A549 (cell line): ENCODE measurements around the gene NKAIN4. TPM values are rescaled to one million over a fixed set of nuclear protein-coding genes. Genes with fewer than 3 reads are reported as not detected.

Source experiments
- ATAC-seq, 2 experiments: fragments of 200-7000 bp in 1 of 2; fragments of >200 bp in 1 of 2; cut with Nextera tagmentation in 1 of 2; cut with Tn5 transposase in 1 of 2; 3 replicates each; pipeline versions ENCODE4 v1.8.0 to v1.9.1; 2018 to 2020; ENCODE audit warnings: mild to moderate bottlenecking in 1 of 2, moderate library complexity in 1 of 2
- CTCF ChIA-PET: fragments of 300-600 bp; sonication (Branson Sonifier 250); formaldehyde crosslinking; extraction: SDS; loops from one replicate; lab custom pipeline; 2021; ENCODE audit warnings: antibody characterized with exemption, inconsistent platforms; lab: Yijun Ruan, JAX
- POLR2A ChIA-PET: fragments of 350-600 bp; formaldehyde crosslinking; extraction: SDS; loops from one replicate; lab custom pipeline; 2021; ENCODE audit warnings: antibody characterized with exemption, inconsistent platforms; lab: Yijun Ruan, JAX
- DNase-seq, 2 experiments: peaks; one replicate each; pipeline versions ENCODE4 v3.0.0 to v3.0.0-alpha.2; 2011 to 2016; ENCODE audit warnings: low read depth in 1 of 2, low spot score in 1 of 2
- FAIRE-seq: peaks from 2 replicates; lab custom pipeline; 2011; peaks lifted over from hg19 to GRCh38; lab: Jason Lieb, UNC
- H3K27ac ChIP-seq, 2 experiments: fragments of >200 bp; sonication (Bioruptor Twin); formaldehyde crosslinking; 3 replicates each; pipeline ENCODE4 v1.5.1; 2016 to 2017
- H3K4me1 ChIP-seq: fragments of >200 bp; sonication (Bioruptor Twin); formaldehyde crosslinking; 3 replicates; pipeline ENCODE4 v1.6.1; 2016
- H3K4me2 ChIP-seq: fragments of >200 bp; sonication (Bioruptor Twin); formaldehyde crosslinking; 3 replicates; pipeline ENCODE4 v1.6.1; 2016
- H3K4me3 ChIP-seq: fragments of >200 bp; sonication (Bioruptor Twin); formaldehyde crosslinking; 3 replicates; pipeline ENCODE4 v1.5.1; 2016
- H3K9me3 ChIP-seq: fragments of >200 bp; sonication (Bioruptor Twin); formaldehyde crosslinking; 3 replicates; pipeline ENCODE4 v1.6.1; 2016
- CBX8 ChIP-seq: fragments of 200-600 bp; sonication (generic); IDR thresholded peaks from 2 replicates; pipeline ENCODE4 v1.6.1; 2016
- CEBPB ChIP-seq, 2 experiments: fragments of >200 bp in 1 of 2; sonication (Bioruptor Twin) in 1 of 2; formaldehyde crosslinking in 1 of 2; IDR thresholded peaks; 2 replicates each; pipeline ENCODE4 v1.6.1; 2012 to 2016
- CHD2 ChIP-seq: fragments of 150-350 bp; IDR thresholded peaks from 2 replicates; pipeline ENCODE4 v1.6.1; 2014; ENCODE audit warnings: low read length; ENCODE audit not compliant: partially characterized antibody
- CHD4 ChIP-seq: fragments of 200-600 bp; sonication (generic); IDR thresholded peaks from 2 replicates; pipeline ENCODE4 v1.6.1; 2016; ENCODE audit warnings: antibody characterized with exemption, mild to moderate bottlenecking, borderline replicate concordance
- EHF ChIP-seq: fragments of 250-450 bp; sonication (Bioruptor Pico); IDR thresholded peaks from 2 replicates; pipeline ENCODE4 v1.5.0; 2020; ENCODE audit warnings: mild to moderate bottlenecking
- EP300 ChIP-seq, 2 experiments: fragments of >200 bp; sonication (Bioruptor Twin); formaldehyde crosslinking; IDR thresholded peaks; 2 replicates in 1 of 2; 3 replicates in 1 of 2; pipeline ENCODE4 v1.6.1; 2016 to 2017
- ESRRA ChIP-seq: fragments of 150-350 bp; IDR thresholded peaks from 2 replicates; pipeline ENCODE4 v1.6.1; 2014; ENCODE audit warnings: mild to moderate bottlenecking, low read length, borderline replicate concordance
- FOSB ChIP-seq: fragments of 250-450 bp; sonication (Bioruptor Pico); IDR thresholded peaks from 2 replicates; pipeline ENCODE4 v1.5.0; 2020; ENCODE audit warnings: mild to moderate bottlenecking, moderate library complexity
- GATA3 ChIP-seq: IDR thresholded peaks from 2 replicates; pipeline ENCODE4 v1.6.1; 2012; ENCODE audit warnings: borderline replicate concordance
- HEYL ChIP-seq: fragments of 250-450 bp; sonication (Bioruptor Pico); IDR thresholded peaks from 2 replicates; pipeline ENCODE4 v1.8.0; 2021; ENCODE audit warnings: mild to moderate bottlenecking, moderate library complexity
- HMGXB4 ChIP-seq: fragments of 250-450 bp; sonication (Bioruptor Pico); IDR thresholded peaks from 2 replicates; pipeline ENCODE4 v1.5.0; 2021; ENCODE audit warnings: mild to moderate bottlenecking, moderate library complexity, borderline replicate concordance
- HOXA7 ChIP-seq: fragments of 250-450 bp; sonication (Bioruptor Pico); IDR thresholded peaks from 2 replicates; pipeline ENCODE4 v1.5.0; 2020; ENCODE audit warnings: mild to moderate bottlenecking, moderate library complexity
- JUN ChIP-seq, 2 experiments: fragments of >200 bp; sonication (Bioruptor Twin); formaldehyde crosslinking; IDR thresholded peaks; 2 replicates in 1 of 2; 3 replicates in 1 of 2; pipeline ENCODE4 v1.6.1; 2016 to 2017
- JUNB ChIP-seq: fragments of >200 bp; sonication (Bioruptor Twin); formaldehyde crosslinking; IDR thresholded peaks from 2 replicates; pipeline ENCODE4 v1.6.1; 2016
- KDM1A ChIP-seq: fragments of 200-600 bp; sonication (generic); IDR thresholded peaks from 2 replicates; pipeline ENCODE4 v1.6.1; 2016; ENCODE audit warnings: low read depth, mild to moderate bottlenecking
- MAFK ChIP-seq: fragments of 450-650 bp; IDR thresholded peaks from 2 replicates; pipeline ENCODE4 v1.6.1; 2014; ENCODE audit not compliant: partially characterized antibody
- MAZ ChIP-seq: fragments of 150-350 bp; IDR thresholded peaks from 2 replicates; pipeline ENCODE4 v1.6.1; 2014; ENCODE audit warnings: antibody characterized with exemption, low read depth, low read length, borderline replicate concordance
- NFE2L2 ChIP-seq: fragments of 150-350 bp; conservative IDR thresholded peaks from 2 replicates; pipeline ENCODE4 v1.6.1; 2014; ENCODE audit warnings: low read length
- NPAS2 ChIP-seq: fragments of 250-450 bp; sonication (Bioruptor Pico); IDR thresholded peaks from 2 replicates; pipeline ENCODE4 v1.8.0; 2022; ENCODE audit warnings: mild to moderate bottlenecking, moderate library complexity, borderline replicate concordance
- PHF8 ChIP-seq: fragments of 200-600 bp; sonication (generic); IDR thresholded peaks from 2 replicates; pipeline ENCODE4 v1.6.1; 2016; ENCODE audit warnings: low read depth, mild to moderate bottlenecking, antibody characterized with exemption, moderate library complexity, borderline replicate concordance
- POLR2AphosphoS2 ChIP-seq: conservative IDR thresholded peaks from 2 replicates; pipeline ENCODE4 v1.6.1; 2012; ENCODE audit warnings: low read length, improper control_type of control experiment, inconsistent platforms
- RAD21 ChIP-seq, 2 experiments: fragments of >200 bp in 1 of 2; sonication (Bioruptor Twin) in 1 of 2; formaldehyde crosslinking in 1 of 2; IDR thresholded peaks in 1 of 2; conservative IDR thresholded peaks in 1 of 2; 2 replicates in 1 of 2; 3 replicates in 1 of 2; pipeline ENCODE4 v1.6.1; 2012 to 2018; ENCODE audit warnings: inconsistent platforms in 1 of 2
- RARB ChIP-seq: fragments of 250-450 bp; sonication (Bioruptor Pico); IDR thresholded peaks from 2 replicates; pipeline ENCODE4 v1.8.0; 2021; ENCODE audit warnings: mild to moderate bottlenecking, moderate library complexity
- RFX5 ChIP-seq: fragments of 450-650 bp; IDR thresholded peaks from 2 replicates; pipeline ENCODE4 v1.7.1; 2014; ENCODE audit warnings: antibody characterized with exemption, mild to moderate bottlenecking, moderate library complexity
- TP53 ChIP-seq: fragments of 250-450 bp; sonication (Bioruptor Pico); IDR thresholded peaks from 2 replicates; pipeline ENCODE4 v1.5.0; 2021; ENCODE audit warnings: mild to moderate bottlenecking, moderate library complexity
- USF2 ChIP-seq: fragments of 450-650 bp; IDR thresholded peaks from 2 replicates; pipeline ENCODE4 v1.6.1; 2014; ENCODE audit warnings: antibody characterized with exemption
- ZC3H11A ChIP-seq: fragments of 450-650 bp; IDR thresholded peaks from 2 replicates; pipeline ENCODE4 v1.6.1; 2014; ENCODE audit warnings: antibody characterized with exemption, mild to moderate bottlenecking
- ZNF302 ChIP-seq: fragments of 250-450 bp; sonication (Bioruptor Pico); IDR thresholded peaks from 2 replicates; pipeline ENCODE4 v1.9.0; 2021; ENCODE audit warnings: inconsistent platforms, mild to moderate bottlenecking, moderate library complexity
- ZSCAN20 ChIP-seq: fragments of 250-450 bp; sonication (Bioruptor Pico); IDR thresholded peaks from 2 replicates; pipeline ENCODE4 v1.8.0; 2022; ENCODE audit warnings: mild to moderate bottlenecking, moderate library complexity
- WGBS: methylation state at CpG from one replicate; pipeline ENCODE4 v1.1.6; 2017; ENCODE audit errors: missing lambda C conversion rate; 5-methylcytosine and 5-hydroxymethylcytosine counted together
- polyA plus RNA-seq, 4 experiments: library from polyadenylated mRNA; depleted of rRNA in 3 of 4; stranded (reverse); fragments of >200 nt; fragmentation: RNase III in 1 of 4; extraction: RNeasy Plus Mini Kit Qiagen cat#74134 plus additional on column Dnase treatment in 1 of 4; gene quantifications; 2 replicates in 3 of 4; 3 replicates in 1 of 4; pipeline ENCODE4 v1.2.3, GENCODE V29; 2011 to 2017
- TF ChIP-seq, protein P1 (sequence below): fragments of >200 bp; sonication (Bioruptor Twin); formaldehyde crosslinking; IDR thresholded peaks from 2 replicates; pipeline ENCODE4 v1.6.1; 2016
- TF ChIP-seq, protein P2 (sequence below): fragments of >200 bp; sonication (Bioruptor Twin); formaldehyde crosslinking; IDR thresholded peaks from 3 replicates; pipeline ENCODE4 v1.6.1; 2016

Gene NKAIN4
- polyA plus RNA-seq, 2 of the 4 experiments (the other 2 are of a cell fraction), result 5.8 to 9.7 TPM

DNA sequence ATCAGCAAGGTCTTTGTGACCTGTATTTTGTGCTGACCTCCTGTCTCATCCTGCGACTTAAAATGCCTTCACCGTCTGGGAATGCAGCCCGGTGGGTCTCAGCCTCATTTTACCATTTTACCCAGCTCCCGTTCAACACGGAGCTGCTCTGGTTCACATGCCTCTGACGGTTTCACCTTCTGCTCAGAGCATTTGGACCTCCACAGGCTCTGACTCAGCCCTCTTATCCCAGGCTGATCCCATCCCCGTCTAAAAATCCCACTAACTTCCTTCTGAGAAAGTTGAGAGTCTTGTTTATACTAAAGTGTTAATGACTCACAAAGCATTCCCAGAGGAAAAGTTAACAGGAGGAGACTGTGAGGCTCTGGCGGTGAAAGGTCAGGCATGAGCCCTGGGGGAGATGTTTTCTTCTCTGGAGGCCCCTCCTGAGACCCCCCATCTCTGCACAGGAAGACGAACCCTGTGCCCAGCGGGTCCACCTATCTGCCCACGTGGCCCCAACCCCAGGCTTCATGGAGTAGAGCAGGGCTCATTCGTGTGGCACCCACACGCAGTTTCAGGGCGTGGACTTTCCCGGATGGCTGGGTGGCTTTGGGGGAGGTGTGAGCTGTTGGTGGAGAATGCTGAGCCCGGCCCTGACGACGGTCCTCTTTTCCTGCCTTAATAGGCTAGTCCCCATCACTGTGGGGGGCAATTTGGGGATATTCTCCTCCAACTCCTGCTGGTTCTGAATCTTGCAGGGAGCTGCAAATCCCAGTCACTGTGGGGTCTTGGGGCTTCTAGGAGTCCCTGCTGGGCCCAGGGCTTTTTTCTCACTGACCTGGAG, 21.8 kb downstream of the NKAIN4 start (continued):
- TF ChIP-seq POLR2AphosphoS2 (no peak), RFX5 (no peak), MAFK (peak; percentile 61), USF2 (peak; percentile 71), ZNF302 (CRISPR knock-in tag) (peak; percentile 83), JUN (IDR thresholded peaks at IDR 0.05) (peak; percentile 92 to 96), GATA3 (peak; percentile 94)
- TF ChIP-seq, protein P1, sequence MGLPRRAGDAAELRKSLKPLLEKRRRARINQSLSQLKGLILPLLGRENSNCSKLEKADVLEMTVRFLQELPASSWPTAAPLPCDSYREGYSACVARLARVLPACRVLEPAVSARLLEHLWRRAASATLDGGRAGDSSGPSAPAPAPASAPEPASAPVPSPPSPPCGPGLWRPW, result 0 out of 2 replicates have a peak, but pooled peaks have one; percentile 32

- ATAC-seq, result no peak
Observed at GRCh38 chr20:63230800-63231268, 23.4 kb downstream of the NKAIN4 start.

DNA sequence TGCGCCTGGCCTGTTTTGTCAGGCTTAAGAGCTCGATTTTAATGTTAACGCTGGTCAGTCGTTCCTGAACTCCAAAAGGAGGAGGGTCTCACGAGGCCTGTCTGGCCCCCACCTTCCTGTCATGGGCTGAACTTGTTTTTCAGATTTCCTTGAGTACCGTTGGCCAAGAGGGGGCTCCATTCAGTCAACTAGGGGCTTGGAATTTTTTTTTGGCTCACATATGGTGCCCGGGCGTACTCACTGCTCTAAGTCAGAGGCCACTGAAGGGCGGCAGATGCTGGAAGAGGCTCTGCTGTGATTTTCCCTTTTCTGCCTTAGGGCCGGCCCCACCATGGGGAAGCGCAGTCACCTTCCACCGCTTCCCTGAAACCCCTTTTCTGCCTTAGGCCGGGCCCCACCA, 25.5 kb downstream of the NKAIN4 start:
- 86% methylated on average over 13 of the region's 13 CpGs for WGBS
- TF ChIP-seq CHD2 (no peak), MAFK (no peak), GATA3 (no peak), RAD21 (conservative IDR thresholded peaks at IDR 0.05 in 1 of 2, IDR thresholded peaks at IDR 0.05 in 1 of 2) (no peak), HOXA7 (CRISPR knock-in tag) (no peak), CHD4 (no peak), CEBPB (IDR thresholded peaks at IDR 0.05) (no peak), PHF8 (no peak), HEYL (CRISPR knock-in tag) (no peak), NPAS2 (CRISPR knock-in tag) (no peak), ZSCAN20 (no peak), CBX8 (no peak), EHF (no peak), MAZ (no peak)
- TF ChIP-seq, protein P2, sequence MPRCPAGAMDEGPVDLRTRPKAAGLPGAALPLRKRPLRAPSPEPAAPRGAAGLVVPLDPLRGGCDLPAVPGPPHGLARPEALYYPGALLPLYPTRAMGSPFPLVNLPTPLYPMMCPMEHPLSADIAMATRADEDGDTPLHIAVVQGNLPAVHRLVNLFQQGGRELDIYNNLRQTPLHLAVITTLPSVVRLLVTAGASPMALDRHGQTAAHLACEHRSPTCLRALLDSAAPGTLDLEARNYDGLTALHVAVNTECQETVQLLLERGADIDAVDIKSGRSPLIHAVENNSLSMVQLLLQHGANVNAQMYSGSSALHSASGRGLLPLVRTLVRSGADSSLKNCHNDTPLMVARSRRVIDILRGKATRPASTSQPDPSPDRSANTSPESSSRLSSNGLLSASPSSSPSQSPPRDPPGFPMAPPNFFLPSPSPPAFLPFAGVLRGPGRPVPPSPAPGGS, result no peak
- TF ChIP-seq, protein P1, result no peak

More at GRCh38 chr20:63230800-63231268, 23.4 kb downstream of the NKAIN4 start:
- ChIA-PET CTCF (interaction anchor here (0.7 to 8.9 kb wide), 7 partner anchors 7 to 60 kb away, joined by 3 to 178 read pairs (median 5); partner anchors contain the start of gene YTHDF1), POLR2A (no interaction called here)
- Histone ChIP-seq H3K4me1 (peaks cover 90% of the 10 kb centered on the region), H3K4me2 (peak overlapping the region; percentile 73), H3K4me3 (no peak overlapping the region), H3K27ac (peak overlapping the region; percentile 96 to 99), H3K9me3 (no peaks in the 10 kb centered on the region)
- FAIRE-seq (no peak), DNase-seq (peak in 1 of 2 experiments; percentile 56)
- WGBS, result 82% methylated on average over 16 of the region's 17 CpGs
- TF ChIP-seq ZC3H11A (no peak), JUNB (no peak), NFE2L2 (no peak), MAFK (no peak), ZNF302 (CRISPR knock-in tag) (no peak), HMGXB4 (CRISPR knock-in tag) (no peak), ESRRA (no peak), FOSB (CRISPR knock-in tag) (no peak), HEYL (CRISPR knock-in tag) (no peak), CEBPB (IDR thresholded peaks at IDR 0.05) (no peak), RARB (CRISPR knock-in tag) (no peak), EP300 (IDR thresholded peaks at IDR 0.05) (no peak), KDM1A (no peak), CBX8 (no peak), TP53 (CRISPR knock-in tag) (no peak)
- TF ChIP-seq, protein P1, result no peak
- TF ChIP-seq, all 56 proteins: peak for 0

More for the DNA sequence above, 25.5 kb downstream of the NKAIN4 start:
- CTCF ChIA-PET, result interaction anchor here (0.9 to 8.9 kb wide), 4 partner anchors 11 to 54 kb away, joined by 3 to 401 read pairs (median 37); partner anchors contain the start of genes ARFGAP1, COL20A1 and YTHDF1
- ATAC-seq (no peak), DNase-seq (no peak), FAIRE-seq (no peak)
- Histone ChIP-seq H3K27ac (peak overlapping the region; percentile 96 to 99), H3K4me3 (no peak overlapping the region), H3K4me2 (no peak overlapping the region), H3K4me1 (peaks cover 90% of the 10 kb centered on the region), H3K9me3 (no peaks in the 10 kb centered on the region)
- POLR2A ChIA-PET, result no interaction called here
